SKM-1 treated with dmso at 0.1 percent for 144 hours (cell line): ENCODE results near the gene ARID4B.
"Not testable (repeated sequence)": the region's sequence is repeated elsewhere in the genome, so short reads cannot be mapped to it uniquely, and the experiment has no call there.

Experiments used
- DNase-seq: peaks from one replicate; lab custom pipeline; 2025; ENCODE audit not compliant: unreplicated experiment; lab: John Stamatoyannopoulos, UW

Gene ARID4B

GRCh38 chr1:235169986-235170385, 158.0 kb downstream of the ARID4B start:
- no peak for DNase-seq

DNA sequence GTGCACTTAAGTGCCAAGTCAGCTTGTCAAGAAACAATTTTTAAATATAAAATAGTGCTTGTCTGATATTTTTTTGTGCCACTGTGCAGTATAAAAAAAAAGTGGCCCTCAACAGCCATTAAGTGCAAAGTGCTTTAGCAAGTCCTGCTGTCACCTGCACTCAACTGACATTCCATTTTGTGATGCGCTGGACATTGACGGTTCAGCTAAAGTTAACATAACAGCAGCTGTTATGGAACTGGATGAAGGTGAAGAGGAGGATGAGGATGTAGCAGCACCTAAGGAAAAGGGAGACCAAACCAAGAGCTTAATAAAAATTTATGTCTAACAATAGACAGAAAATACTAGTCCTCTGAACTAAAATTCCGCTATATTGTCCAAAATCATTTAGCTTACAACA, 159.6 kb downstream of the ARID4B start:
- DNase-seq, result no peak

- no peak for DNase-seq
Observed at GRCh38 chr1:235161685-235162327, 166.2 kb downstream of the ARID4B start.

DNA sequence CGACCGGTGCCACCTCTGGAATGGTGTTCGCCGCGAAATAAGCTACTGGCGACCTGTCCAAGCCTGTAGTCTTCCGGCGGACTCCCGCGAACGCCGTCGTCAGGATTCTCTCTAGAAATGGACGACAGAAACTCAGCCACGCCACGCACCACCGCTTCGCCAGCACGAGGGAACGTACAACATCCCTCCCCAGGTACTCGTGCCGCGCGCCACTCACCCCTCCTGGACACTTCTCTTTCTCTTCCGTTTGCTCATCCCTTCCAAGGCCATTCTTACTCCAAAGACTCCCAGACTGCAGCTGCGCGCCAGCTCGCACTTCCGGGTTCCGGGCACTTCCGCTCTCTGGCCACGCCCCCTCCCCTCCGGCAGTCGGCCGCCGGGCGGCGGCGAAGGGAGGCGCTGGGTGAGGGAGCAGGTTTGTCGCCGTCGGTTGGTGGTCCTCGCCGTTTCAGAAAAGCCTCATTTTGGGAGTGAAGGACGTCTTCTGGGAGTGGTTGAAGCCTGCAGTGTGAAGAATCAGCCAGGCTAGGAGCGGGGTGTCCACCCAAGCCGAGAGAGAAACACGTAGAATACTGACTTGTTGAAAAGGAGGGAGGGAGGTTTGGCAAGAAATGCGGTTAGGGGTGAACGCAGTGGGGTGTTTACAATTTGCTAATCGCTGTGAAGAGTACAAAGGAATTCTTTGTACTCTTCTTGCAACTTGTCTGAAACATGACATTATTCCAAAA, 166.9 kb downstream of the ARID4B start, which contains the start of gene RBM34:
TSS of gene RBM34 (minus strand) at position 294 of the 728 bp plus-strand sequence. CDS start at position 270, 24 bp downstream.
- peak; percentile 97 for DNase-seq

DNA sequence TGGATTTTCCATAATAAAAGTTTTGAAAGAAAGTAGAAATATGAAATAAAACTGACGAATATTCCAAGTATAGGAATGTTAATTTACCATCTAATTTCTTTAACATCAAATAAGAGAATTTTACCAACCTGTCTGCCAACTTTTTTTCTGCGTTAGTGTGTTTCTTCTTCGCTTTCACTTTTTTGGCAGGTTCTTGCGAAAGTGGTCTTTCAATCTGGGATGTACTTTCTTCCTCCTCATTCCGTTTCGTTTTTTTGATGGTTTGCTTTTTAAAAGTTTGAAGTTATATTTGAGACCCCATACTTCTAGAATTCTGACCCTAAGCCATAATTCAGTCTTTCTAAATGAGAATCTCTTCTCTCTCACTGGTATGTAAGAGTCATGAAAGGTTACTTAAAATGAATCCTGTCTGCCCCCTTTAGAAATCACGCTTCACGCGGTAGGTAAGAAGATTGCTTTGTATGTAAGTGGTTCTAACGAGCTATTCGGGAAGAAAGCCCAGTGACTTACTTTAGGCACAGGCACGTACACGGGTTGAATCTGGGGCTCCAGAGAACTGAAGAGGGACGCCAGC, 167.5 kb downstream of the ARID4B start:
- DNase-seq, result peak; percentile 73

- not testable (repeated sequence) for DNase-seq
Observed at GRCh38 chr1:235159930-235160329, 168.0 kb downstream of the ARID4B start.

- DNase-seq, result not testable (repeated sequence)
Observed at GRCh38 chr1:235159284-235159683, 168.7 kb downstream of the ARID4B start.

GRCh38 chr1:235158680-235159079, 169.3 kb downstream of the ARID4B start:
- DNase-seq, result no peak

GRCh38 chr1:235157150-235157549, 170.8 kb downstream of the ARID4B start:
- DNase-seq, result no peak

GRCh38 chr1:235156740-235157139, 171.2 kb downstream of the ARID4B start:
- no peak for DNase-seq

DNA sequence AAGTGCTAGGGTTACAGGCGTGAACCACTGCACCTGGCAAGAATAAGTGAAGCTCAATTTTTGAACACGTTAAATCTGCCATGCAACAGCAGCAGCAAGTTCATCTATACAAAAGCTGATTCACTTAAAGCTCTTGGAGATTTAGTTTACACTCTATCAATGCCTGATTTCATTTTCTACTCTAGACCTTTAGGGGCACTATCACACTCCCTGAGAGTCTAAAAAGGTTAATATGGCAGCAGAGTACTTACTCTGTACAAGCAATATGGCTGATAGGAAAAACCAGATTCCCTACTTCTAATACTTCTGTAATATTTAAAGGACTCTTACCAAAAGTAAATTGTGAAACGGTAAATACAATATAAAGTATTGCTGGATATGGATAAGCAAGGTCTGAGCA, 171.7 kb downstream of the ARID4B start:
- no peak for DNase-seq

GRCh38 chr1:235152235-235152634, 175.7 kb downstream of the ARID4B start:
- DNase-seq, result no peak

GRCh38 chr1:235151033-235151432, 176.9 kb downstream of the ARID4B start:
- no peak for DNase-seq

- no peak for DNase-seq
Observed at GRCh38 chr1:235149824-235150223, 178.2 kb downstream of the ARID4B start.

GRCh38 chr1:235147269-235147668, 180.7 kb downstream of the ARID4B start:
- no peak for DNase-seq

GRCh38 chr1:235145639-235146038, 182.3 kb downstream of the ARID4B start:
- no peak for DNase-seq

GRCh38 chr1:235142991-235143390, 185.0 kb downstream of the ARID4B start:
- DNase-seq, result no peak

DNA sequence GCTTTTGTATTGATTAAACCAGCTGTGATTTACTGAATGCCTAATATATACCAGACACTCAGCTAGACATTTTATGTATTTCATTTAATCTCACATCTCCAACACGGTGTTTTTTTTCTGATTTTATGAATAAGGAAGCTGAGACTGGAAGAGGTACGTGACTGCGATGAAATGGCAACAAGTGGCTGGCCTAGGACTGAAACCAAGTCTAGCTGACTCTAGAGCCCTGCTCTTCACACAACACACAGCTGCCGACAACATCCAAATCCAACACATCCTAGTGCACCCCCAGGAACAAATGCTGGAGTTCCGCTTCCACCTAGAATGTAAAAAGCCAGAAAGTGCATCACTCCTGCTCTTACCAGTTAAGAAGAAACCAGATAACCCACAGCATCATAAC, 188.7 kb downstream of the ARID4B start:
- no peak for DNase-seq

GRCh38 chr1:235138821-235139220, 189.2 kb downstream of the ARID4B start:
- DNase-seq, result no peak

- DNase-seq, result no peak
Observed at GRCh38 chr1:235136111-235136510, 191.9 kb downstream of the ARID4B start.

GRCh38 chr1:235134171-235134570, 193.8 kb downstream of the ARID4B start:
- no peak for DNase-seq

DNA sequence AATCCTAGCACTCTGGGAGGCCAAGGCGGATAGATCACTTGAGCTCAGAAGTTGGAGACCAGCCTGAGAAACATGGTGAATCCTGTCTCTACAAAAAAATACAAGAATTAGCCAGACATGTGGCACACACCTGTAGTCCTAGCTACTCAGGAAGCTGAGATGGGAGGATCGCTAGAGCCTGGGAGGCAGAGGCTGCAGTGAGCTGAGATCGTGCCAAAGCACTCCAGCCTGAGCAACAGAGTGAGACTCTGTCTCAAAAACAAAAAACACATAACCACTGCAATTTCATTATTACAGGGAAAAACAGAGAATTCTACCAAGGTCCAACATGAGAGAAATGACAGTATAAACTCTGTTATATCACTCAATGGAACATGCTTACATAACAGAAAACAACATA, 194.9 kb downstream of the ARID4B start:
- DNase-seq, result no peak
